Activated CD4-positive, alpha-beta T cell treated with anti-CD3 and anti-CD28 coated beads, Interleukin-2, Interleukin-6, amounts not matched to agents 100 ng/mL and 50 ng/mL, durations not matched to agents 16 hours and 8 hours (primary cell): ENCODE results near the gene BICD1.
"Not testable (repeated sequence)": the region's sequence is repeated elsewhere in the genome, so short reads cannot be mapped to it uniquely, and the experiment has no call there.

Experiments
- DNase-seq: peaks from one replicate; pipeline ENCODE4 v3.0.0-alpha.2; 2020

The BICD1 gene

GRCh38 chr12:32146074-32146873 is 39.6 kb downstream of the BICD1 start:
- DNase-seq, result no peak

- DNase-seq, result no peak
Measured at GRCh38 chr12:32148372-32148771, 41.7 kb downstream of the BICD1 start.

- DNase-seq, result no peak
Measured at GRCh38 chr12:32149489-32149888, 42.8 kb downstream of the BICD1 start.

- DNase-seq, result no peak
Measured at GRCh38 chr12:32151086-32151485, 44.4 kb downstream of the BICD1 start.

- no peak for DNase-seq
Measured at GRCh38 chr12:32151552-32151951, 44.9 kb downstream of the BICD1 start.

- DNase-seq, result no peak
Measured at GRCh38 chr12:32155041-32155440, 48.4 kb downstream of the BICD1 start.

- no peak for DNase-seq
Measured at GRCh38 chr12:32155961-32156529, 49.4 kb downstream of the BICD1 start.

- DNase-seq, result peak; percentile 3
Measured at GRCh38 chr12:32158525-32158924, 51.9 kb downstream of the BICD1 start.

- DNase-seq, result no peak
Measured at GRCh38 chr12:32159381-32159780, 52.7 kb downstream of the BICD1 start.

GRCh38 chr12:32159925-32160324 is 53.3 kb downstream of the BICD1 start:
- peak; percentile 3 for DNase-seq

GRCh38 chr12:32161058-32161457 is 54.4 kb downstream of the BICD1 start:
- DNase-seq, result no peak

- DNase-seq, result no peak
Measured at GRCh38 chr12:32163596-32163995, 56.9 kb downstream of the BICD1 start.

GRCh38 chr12:32166510-32166909 is 59.9 kb downstream of the BICD1 start:
- no peak for DNase-seq

- DNase-seq, result no peak
Measured at GRCh38 chr12:32170437-32170998, 63.9 kb downstream of the BICD1 start.

GRCh38 chr12:32171211-32171610 is 64.6 kb downstream of the BICD1 start:
- DNase-seq, result no peak

GRCh38 chr12:32176606-32177005 is 70.0 kb downstream of the BICD1 start:
- no peak for DNase-seq

GRCh38 chr12:32178341-32179010 is 71.8 kb downstream of the BICD1 start:
- DNase-seq, result no peak

- DNase-seq, result no peak
Measured at GRCh38 chr12:32179011-32179395, 72.4 kb downstream of the BICD1 start.

GRCh38 chr12:32181498-32182175 is 75.0 kb downstream of the BICD1 start:
- DNase-seq, result no peak

GRCh38 chr12:32183650-32184049 is 77.0 kb downstream of the BICD1 start:
- no peak for DNase-seq

GRCh38 chr12:32187127-32187526 is 80.5 kb downstream of the BICD1 start:
- not testable (repeated sequence) for DNase-seq

- DNase-seq, result no peak
Measured at GRCh38 chr12:32191445-32191844, 84.8 kb downstream of the BICD1 start.
